Mesenchymal stem cell (in vitro differentiated cells and primary cell): ENCODE results near the gene AGPAT1.

Experiments
- DNase-seq: peaks from one replicate; pipeline ENCODE4 v3.0.0-alpha.2; 2013
- H2AFZ ChIP-seq: one replicate; pipeline ENCODE4 v1.6.1; 2013; ENCODE audit warnings: low read depth, mild to moderate bottlenecking, control low read depth, inconsistent platforms, low read length, moderate library complexity
- H2AK5ac ChIP-seq: 2 replicates; pipeline ENCODE4 v1.6.1; 2013; ENCODE audit warnings: low read length, moderate library complexity, mild to moderate bottlenecking, inconsistent platforms; ENCODE audit not compliant: severe bottlenecking
- H2BK120ac ChIP-seq: one replicate; pipeline ENCODE4 v1.6.1; 2013; ENCODE audit warnings: low read depth, mild to moderate bottlenecking, inconsistent platforms, low read length, moderate library complexity
- H2BK12ac ChIP-seq, 2 experiments: one replicate each; pipeline ENCODE4 v1.6.1; 2013; ENCODE audit warnings: inconsistent platforms in 2 of 2, low read length in 2 of 2, mild to moderate bottlenecking in 2 of 2, moderate library complexity in 2 of 2, control low read depth in 1 of 2
- H2BK15ac ChIP-seq: one replicate; pipeline ENCODE4 v1.6.1; 2013; ENCODE audit warnings: mild to moderate bottlenecking, low read depth, inconsistent platforms; ENCODE audit not compliant: poor library complexity, severe bottlenecking
- H2BK5ac ChIP-seq: 2 replicates; pipeline ENCODE4 v1.6.1; 2013; ENCODE audit warnings: low read depth, mild to moderate bottlenecking, low read length, control low read depth, inconsistent platforms; ENCODE audit not compliant: poor library complexity, severe bottlenecking
- H3K14ac ChIP-seq, 2 experiments: one replicate each; pipeline ENCODE4 v1.6.1; 2013; ENCODE audit warnings: inconsistent platforms in 2 of 2, low read length in 2 of 2, control low read depth in 1 of 2, mild to moderate bottlenecking in 1 of 2, moderate library complexity in 1 of 2
- H3K18ac ChIP-seq, 2 experiments: one replicate each; pipeline ENCODE4 v1.6.1; 2013; ENCODE audit warnings: inconsistent platforms in 2 of 2, low read length in 2 of 2, control low read depth in 1 of 2, low read depth in 1 of 2, mild to moderate bottlenecking in 1 of 2
- H3K23ac ChIP-seq, 2 experiments: one replicate each; pipeline ENCODE4 v1.6.1; 2013; ENCODE audit warnings: inconsistent platforms in 2 of 2, low read length in 2 of 2, mild to moderate bottlenecking in 2 of 2, moderate library complexity in 2 of 2, control low read depth in 1 of 2
- H3K27ac ChIP-seq: 2 replicates; pipeline ENCODE4 v1.5.1; 2013; ENCODE audit warnings: mild to moderate bottlenecking, moderate library complexity, low read length, control low read depth, inconsistent platforms; ENCODE audit not compliant: poor library complexity, severe bottlenecking
- H3K27me3 ChIP-seq, 2 experiments: 2 replicates each; pipeline versions ENCODE4 v1.6.1 to v1.7.0; 2013; ENCODE audit warnings: low read length in 2 of 2, mild to moderate bottlenecking in 2 of 2, moderate library complexity in 2 of 2, control low read depth in 1 of 2, inconsistent platforms in 1 of 2; ENCODE audit not compliant: control insufficient read depth in 1 of 2, insufficient read depth in 1 of 2
- H3K36me3 ChIP-seq, 2 experiments: 2 replicates each; pipeline versions ENCODE4 v1.6.1 to v1.7.0; 2013; ENCODE audit warnings: low read length in 2 of 2, control low read depth in 1 of 2, inconsistent platforms in 1 of 2, low read depth in 1 of 2, mild to moderate bottlenecking in 1 of 2; ENCODE audit not compliant: insufficient read depth in 2 of 2, control insufficient read depth in 1 of 2
- H3K4ac ChIP-seq, 2 experiments: one replicate each; pipeline ENCODE4 v1.6.1; 2013; ENCODE audit warnings: inconsistent platforms in 2 of 2, low read length in 2 of 2, mild to moderate bottlenecking in 2 of 2, moderate library complexity in 2 of 2, control low read depth in 1 of 2, low read depth in 1 of 2
- H3K4me1 ChIP-seq: 2 replicates; pipeline ENCODE4 v1.6.1; 2013; ENCODE audit warnings: low read depth, low read length, control low read depth; ENCODE audit not compliant: control insufficient read depth, insufficient read depth
- H3K4me2 ChIP-seq: 2 replicates; pipeline ENCODE4 v1.6.1; 2013; ENCODE audit warnings: low read length, mild to moderate bottlenecking, inconsistent platforms; ENCODE audit not compliant: poor library complexity, severe bottlenecking
- H3K4me3 ChIP-seq, 2 experiments: 2 replicates each; pipeline versions ENCODE4 v1.5.1 to v1.7.0; 2013; ENCODE audit warnings: low read length in 2 of 2, mild to moderate bottlenecking in 2 of 2, control low read depth in 1 of 2, low read depth in 1 of 2; ENCODE audit not compliant: insufficient read depth in 1 of 2
- H3K79me1 ChIP-seq: replicated peaks from 2 replicates; pipeline ENCODE4 v1.6.1; 2013; ENCODE audit warnings: mild to moderate bottlenecking, control low read depth, low read length, inconsistent platforms; ENCODE audit not compliant: poor library complexity, severe bottlenecking
- H3K9ac ChIP-seq: 2 replicates; pipeline ENCODE4 v1.7.0; 2013; ENCODE audit warnings: mild to moderate bottlenecking, low read length, moderate library complexity
- H3K9me3 ChIP-seq: 2 replicates; pipeline ENCODE4 v1.7.0; 2013; ENCODE audit warnings: mild to moderate bottlenecking, low read length; ENCODE audit not compliant: control insufficient read depth
- H4K8ac ChIP-seq: one replicate; pipeline ENCODE4 v1.6.1; 2013; ENCODE audit warnings: inconsistent platforms, mild to moderate bottlenecking, low read length, moderate library complexity
- H4K91ac ChIP-seq: one replicate; pipeline ENCODE4 v1.6.1; 2013; ENCODE audit warnings: mild to moderate bottlenecking, low read length, inconsistent platforms
- WGBS: methylation state at CpG from one replicate; pipeline ENCODE4 v1.1.7; 2013; ENCODE audit warnings: mixed read lengths; 5-methylcytosine and 5-hydroxymethylcytosine counted together

The AGPAT1 gene

GRCh38 chr6:32190054-32190851, 14.4 kb upstream of the AGPAT1 start, which contains the start of gene PBX2:
Gene PBX2, minus strand, starts transcription at chr6:32190202. Its CDS starts 287 bp downstream, at chr6:32189915.
- H3K27me3 ChIP-seq: no peaks in the 10 kb centered on the region
- peak within 1 kb of the TSS; percentile 93 for H4K8ac ChIP-seq
- DNase-seq: peak; percentile 94

GRCh38 chr6:32189742-32190053, 13.8 kb upstream of the AGPAT1 start:
- 2% methylated on average over 7 of the region's 23 CpGs for WGBS
- peaks cover 24 to 27% of the 10 kb centered on the region in 2 experiments for H3K36me3 ChIP-seq
- no peaks in the 10 kb centered on the region for H3K27me3 ChIP-seq

More at GRCh38 chr6:32190054-32190851, 14.4 kb upstream of the AGPAT1 start, which contains the start of gene PBX2:
- Histone ChIP-seq H3K14ac (peak within 1 kb of the TSS; percentile 87 to 92), H3K4me3 (peak within 1 kb of the TSS; percentile 66 to 94), H3K9ac (peak within 1 kb of the TSS; percentile 95), H2AFZ (no peak within 1 kb of the TSS), H3K18ac (peak within 1 kb of the TSS; percentile 96 to 97), H3K4me1 (peaks cover 37% of the 10 kb centered on the region), H3K36me3 (peaks cover 24 to 27% of the 10 kb centered on the region in 2 experiments), H3K27ac (peak within 1 kb of the TSS; percentile 79), H4K91ac (peak within 1 kb of the TSS; percentile 97), H3K79me1 (peaks cover 14% of the 10 kb centered on the region), H2BK120ac (peak within 1 kb of the TSS; percentile 99), H2BK12ac (peak within 1 kb of the TSS; percentile 84 to 98), H3K9me3 (no peaks in the 10 kb centered on the region), H2AK5ac (peak within 1 kb of the TSS; percentile 84), H2BK5ac (peak within 1 kb of the TSS; percentile 81), H3K23ac (peak within 1 kb of the TSS in 1 of 2 experiments; percentile 57), H3K4ac (peak within 1 kb of the TSS; percentile 87 to 93), H3K4me2 (peak within 1 kb of the TSS; percentile 83), H2BK15ac (peak within 1 kb of the TSS; percentile 96)
- 0% methylated on average over 16 of the region's 23 CpGs for WGBS

DNA sequence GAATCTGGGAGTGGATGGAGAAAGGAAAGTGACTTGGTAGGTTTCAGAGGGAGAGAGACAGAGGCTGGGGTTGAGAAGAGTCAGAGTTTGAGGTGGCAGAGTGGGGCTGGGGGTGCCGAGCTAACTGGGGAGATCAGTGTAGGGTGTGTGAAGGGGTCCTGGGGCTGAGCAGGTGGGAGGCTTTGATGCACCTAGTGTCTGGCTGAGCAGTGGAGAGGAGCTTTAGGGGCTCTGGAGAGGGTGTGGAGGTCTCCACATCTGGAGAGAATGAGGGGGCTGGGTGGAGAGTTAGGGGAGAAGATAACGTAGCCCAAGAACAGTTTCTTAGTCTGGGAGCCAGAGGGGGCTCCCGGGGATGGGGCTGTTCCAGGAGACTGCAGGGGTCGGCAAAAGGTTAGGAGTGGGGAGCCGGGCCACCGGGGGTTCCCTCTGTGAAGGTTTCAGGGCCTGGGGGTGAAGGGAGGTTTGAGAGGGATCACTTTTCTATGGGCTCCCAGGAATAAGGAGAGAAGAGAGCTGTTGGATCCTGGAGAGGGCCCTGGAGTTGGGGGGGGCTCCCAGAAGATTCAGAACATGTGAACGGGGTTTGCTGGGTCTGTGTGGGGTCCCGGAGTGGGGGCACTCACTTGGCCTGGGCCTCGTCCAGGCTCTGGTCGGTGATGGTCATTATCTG, 13.3 kb upstream of the AGPAT1 start:
- peaks cover 16% of the 10 kb centered on the region for H3K79me1 ChIP-seq
- peak overlapping the region; percentile 48 for H4K8ac ChIP-seq

More at GRCh38 chr6:32189742-32190053, 13.8 kb upstream of the AGPAT1 start:
- peak overlapping the region; percentile 96 for H2BK15ac ChIP-seq
- H3K23ac ChIP-seq: no peak overlapping the region
- no peak overlapping the region for H2BK5ac ChIP-seq
- H3K14ac ChIP-seq: peak overlapping the region; percentile 84 to 87
- peak overlapping the region; percentile 99 for H2BK120ac ChIP-seq
- H4K8ac ChIP-seq: peak overlapping the region; percentile 48
- no peak overlapping the region for H4K91ac ChIP-seq
- H3K4me1 ChIP-seq: peaks cover 37% of the 10 kb centered on the region
- no peaks in the 10 kb centered on the region for H3K9me3 ChIP-seq
- H3K79me1 ChIP-seq: peaks cover 14% of the 10 kb centered on the region
- no peak overlapping the region for H2AFZ ChIP-seq
- no peak overlapping the region for H2BK12ac ChIP-seq
- H3K4me2 ChIP-seq: peak overlapping the region; percentile 81
- peak overlapping the region; percentile 66 to 94 for H3K4me3 ChIP-seq
- H3K27ac ChIP-seq: peak overlapping the region; percentile 55
- H3K9ac ChIP-seq: peak overlapping the region; percentile 94
- peak overlapping the region; percentile 81 to 84 for H3K18ac ChIP-seq
- no peak for DNase-seq
- H2AK5ac ChIP-seq: no peak overlapping the region
- peak overlapping the region; percentile 77 to 87 for H3K4ac ChIP-seq

More for the DNA sequence above, 13.3 kb upstream of the AGPAT1 start:
- peak overlapping the region; percentile 77 to 87 for H3K4ac ChIP-seq
- no peak overlapping the region for H4K91ac ChIP-seq
- peak overlapping the region; percentile 81 to 84 for H3K18ac ChIP-seq
- DNase-seq: peak; percentile 14
- H3K9ac ChIP-seq: peak overlapping the region; percentile 94
- H3K23ac ChIP-seq: peak overlapping the region in 1 of 2 experiments; percentile 57
- H3K4me3 ChIP-seq: peak overlapping the region; percentile 66 to 94
- peaks cover 39% of the 10 kb centered on the region for H3K4me1 ChIP-seq
- H3K4me2 ChIP-seq: peak overlapping the region; percentile 81
- H3K27me3 ChIP-seq: no peaks in the 10 kb centered on the region
- H2AK5ac ChIP-seq: peak overlapping the region; percentile 74
- peak overlapping the region; percentile 84 to 87 for H3K14ac ChIP-seq
- H3K9me3 ChIP-seq: no peaks in the 10 kb centered on the region
- peak overlapping the region; percentile 40 for H2BK5ac ChIP-seq
- peak overlapping the region; percentile 96 for H2BK15ac ChIP-seq
- peak overlapping the region; percentile 55 for H3K27ac ChIP-seq
- no peak overlapping the region for H2AFZ ChIP-seq
- peak overlapping the region; percentile 99 for H2BK120ac ChIP-seq
- H3K36me3 ChIP-seq: peaks cover 27 to 29% of the 10 kb centered on the region in 2 experiments
- WGBS: 2% methylated on average over 7 of the region's 10 CpGs
- peak overlapping the region in 1 of 2 experiments; percentile 45 for H2BK12ac ChIP-seq
